Astrocyte (in vitro differentiated cells and primary cell): ENCODE results near the gene TRIM67. TPM values are rescaled to one million over a fixed set of nuclear protein-coding genes. Genes with fewer than 3 reads are reported as not detected.

Experiments used
- DNase-seq: peaks from one replicate; pipeline ENCODE4 v3.0.0-alpha.2; 2010; ENCODE audit warnings: low read depth
- FAIRE-seq: peaks from 2 replicates; lab custom pipeline; 2011; peaks lifted over from hg19 to GRCh38; lab: Jason Lieb, UNC
- H2AFZ ChIP-seq: 2 replicates; pipeline ENCODE4 v1.6.0; 2012; ENCODE audit warnings: low read depth, low read length, inconsistent platforms
- H3K27ac ChIP-seq: 2 replicates; pipeline ENCODE4 v1.5.1; 2011; ENCODE audit warnings: low read depth, low read length, inconsistent platforms
- H3K27me3 ChIP-seq: 2 replicates; pipeline ENCODE4 v1.6.0; 2011; ENCODE audit warnings: low read length, inconsistent platforms; ENCODE audit not compliant: insufficient read depth
- H3K36me3 ChIP-seq: 2 replicates; pipeline ENCODE4 v1.5.1; 2011; ENCODE audit warnings: low read length, inconsistent platforms; ENCODE audit not compliant: insufficient read depth
- H3K4me1 ChIP-seq: 2 replicates; pipeline ENCODE4 v1.5.1; 2011; ENCODE audit warnings: low read length, inconsistent platforms; ENCODE audit not compliant: insufficient read depth
- H3K4me2 ChIP-seq: 2 replicates; pipeline ENCODE4 v1.6.0; 2012; ENCODE audit warnings: low read length, inconsistent platforms
- H3K4me3 ChIP-seq: 2 replicates; pipeline ENCODE4 v1.5.1; 2011; ENCODE audit warnings: low read depth, mild to moderate bottlenecking, low read length, inconsistent platforms; ENCODE audit not compliant: insufficient read depth
- H3K79me2 ChIP-seq: 2 replicates; pipeline ENCODE4 v1.6.0; 2012; ENCODE audit warnings: mild to moderate bottlenecking, low read length, inconsistent platforms; ENCODE audit not compliant: insufficient read depth
- H3K9ac ChIP-seq: 2 replicates; pipeline ENCODE4 v1.6.0; 2012; ENCODE audit warnings: mild to moderate bottlenecking, low read length, inconsistent platforms
- H3K9me3 ChIP-seq: 2 replicates; pipeline ENCODE4 v1.5.1; 2012; ENCODE audit warnings: low read depth, mild to moderate bottlenecking, low read length, inconsistent platforms; ENCODE audit not compliant: insufficient read depth
- H4K20me1 ChIP-seq: 2 replicates; pipeline ENCODE4 v1.6.0; 2012; ENCODE audit warnings: low read length, inconsistent platforms; ENCODE audit not compliant: insufficient read depth
- H3K27ac Mint-ChIP-seq: one replicate; pipeline ENCODE4 v1.8.0; 2021; ENCODE audit warnings: mild to moderate bottlenecking, mixed read lengths; ENCODE audit not compliant: unreplicated experiment
- H3K27me3 Mint-ChIP-seq: one replicate; pipeline ENCODE4 v1.8.0; 2021; ENCODE audit warnings: low read depth, mixed read lengths; ENCODE audit not compliant: unreplicated experiment
- H3K36me3 Mint-ChIP-seq: one replicate; pipeline ENCODE4 v1.8.0; 2021; ENCODE audit warnings: low read depth, mixed read lengths; ENCODE audit not compliant: unreplicated experiment
- H3K4me1 Mint-ChIP-seq: one replicate; pipeline ENCODE4 v1.8.0; 2021; ENCODE audit warnings: low read depth, mixed read lengths; ENCODE audit not compliant: unreplicated experiment
- H3K4me3 Mint-ChIP-seq: one replicate; pipeline ENCODE4 v1.8.0; 2021; ENCODE audit warnings: mild to moderate bottlenecking, moderate library complexity, mixed read lengths; ENCODE audit not compliant: unreplicated experiment
- H3K9me3 Mint-ChIP-seq: one replicate; pipeline ENCODE4 v1.8.0; 2021; ENCODE audit warnings: mild to moderate bottlenecking, mixed read lengths; ENCODE audit not compliant: unreplicated experiment
- CTCF ChIP-seq: IDR thresholded peaks from 2 replicates; pipeline ENCODE4 v1.5.1; 2011; ENCODE audit warnings: low read depth, mild to moderate bottlenecking, inconsistent platforms, low read length, moderate library complexity; ENCODE audit not compliant: insufficient read depth
- EZH2 ChIP-seq: IDR thresholded peaks from 2 replicates; pipeline ENCODE4 v1.6.1; 2012; ENCODE audit warnings: mild to moderate bottlenecking, low read length, inconsistent platforms; ENCODE audit not compliant: insufficient read depth
- total RNA-seq: library from RNA; stranded (reverse); gene quantifications from 2 replicates; pipeline ENCODE4 v1.2.1, GENCODE V29; 2021

Gene TRIM67
- total RNA-seq, 1 donor from 2014 or later = 0.89 TPM

GRCh38 chr1:231213831-231214573 lies 52.1 kb downstream of the TRIM67 start:
- H3K9me3 ChIP-seq = no peaks in the 10 kb centered on the region
- no peak overlapping the region for H2AFZ ChIP-seq
- H4K20me1 ChIP-seq = no peaks in the 10 kb centered on the region
- H3K4me1 Mint-ChIP-seq = peaks cover 3% of the 10 kb centered on the region
- H3K36me3 ChIP-seq = no peaks in the 10 kb centered on the region
- H3K4me3 ChIP-seq = no peak overlapping the region
- FAIRE-seq (no peak), DNase-seq (no peak)
- no peak overlapping the region for H3K4me3 Mint-ChIP-seq
- H3K79me2 ChIP-seq = no peaks in the 10 kb centered on the region
- H3K9ac ChIP-seq = no peak overlapping the region
- no peak for TF ChIP-seq CTCF
- no peak for TF ChIP-seq EZH2
- H3K36me3 Mint-ChIP-seq = no peaks in the 10 kb centered on the region
- no peaks in the 10 kb centered on the region for H3K4me1 ChIP-seq
- H3K27me3 ChIP-seq = peaks cover 26% of the 10 kb centered on the region
- H3K4me2 ChIP-seq = no peak overlapping the region
- no peaks in the 10 kb centered on the region for H3K9me3 Mint-ChIP-seq
- no peak overlapping the region for H3K27ac Mint-ChIP-seq
- no peak overlapping the region for H3K27ac ChIP-seq
- H3K27me3 Mint-ChIP-seq = peaks cover 59% of the 10 kb centered on the region

GRCh38 chr1:231214918-231215680 lies 53.2 kb downstream of the TRIM67 start:
- H3K4me3 Mint-ChIP-seq = no peak overlapping the region
- H3K9ac ChIP-seq = no peak overlapping the region
- no peak overlapping the region for H3K27ac ChIP-seq
- no peak overlapping the region for H3K4me2 ChIP-seq
- H3K27me3 Mint-ChIP-seq = peaks cover 57% of the 10 kb centered on the region
- peaks cover 3% of the 10 kb centered on the region for H3K4me1 Mint-ChIP-seq
- H3K9me3 Mint-ChIP-seq = no peaks in the 10 kb centered on the region
- H3K79me2 ChIP-seq = no peaks in the 10 kb centered on the region
- no peaks in the 10 kb centered on the region for H3K4me1 ChIP-seq
- FAIRE-seq (no peak), DNase-seq (no peak)
- H3K27ac Mint-ChIP-seq = no peak overlapping the region
- H3K9me3 ChIP-seq = no peaks in the 10 kb centered on the region
- H2AFZ ChIP-seq = no peak overlapping the region
- H3K36me3 ChIP-seq = no peaks in the 10 kb centered on the region
- TF ChIP-seq EZH2 = no peak
- TF ChIP-seq CTCF = no peak
- H3K4me3 ChIP-seq = no peak overlapping the region
- H3K36me3 Mint-ChIP-seq = no peaks in the 10 kb centered on the region
- H4K20me1 ChIP-seq = no peaks in the 10 kb centered on the region
- peaks cover 26% of the 10 kb centered on the region for H3K27me3 ChIP-seq
